Vagina (tissue), 2 donors: ENCODE results near the gene CPZ. TPM values are rescaled to one million over a fixed set of nuclear protein-coding genes. Genes with fewer than 3 reads are reported as not detected.

Experiments used
- DNase-seq, 2 donors: peaks; one replicate each; pipeline ENCODE4 v3.0.0-alpha.2; 2017; ENCODE audit errors: extremely low spot score in 2 of 2
- H3K27ac ChIP-seq: fragments of 200-600 bp; sonication (generic); one replicate; pipeline ENCODE4 v1.5.1; 2019
- H3K27me3 ChIP-seq: fragments of 200-600 bp; sonication (generic); one replicate; pipeline ENCODE4 v1.5.1; 2019
- H3K36me3 ChIP-seq, 2 donors: fragments of 200-600 bp; sonication (generic); one replicate each; pipeline ENCODE4 v1.5.1; 2017 to 2019
- H3K4me1 ChIP-seq: fragments of 200-600 bp; sonication (generic); one replicate; pipeline ENCODE4 v1.5.1; 2019
- H3K4me3 ChIP-seq, 2 donors: fragments of 200-600 bp; sonication (generic); 1 replicate in 1 of 2; 2 replicates in 1 of 2; pipeline ENCODE4 v1.5.1; 2016 to 2019
- H3K9me3 ChIP-seq: fragments of 200-600 bp; sonication (generic); one replicate; pipeline ENCODE4 v1.5.1; 2019
- CTCF ChIP-seq, 3 experiments: fragments of 450-650 bp in 2 of 3; fragments of 200-600 bp in 1 of 3; sonication (generic) in 1 of 3; IDR thresholded peaks; one replicate each; pipeline ENCODE4 v1.5.1; 2017 to 2019; ENCODE audit warnings: antibody characterized with exemption in 3 of 3, mild to moderate bottlenecking in 2 of 3, moderate library complexity in 2 of 3
- POLR2A ChIP-seq, 2 donors: fragments of 450-650 bp; IDR thresholded peaks; one replicate each; pipeline ENCODE4 v1.6.1; 2017; ENCODE audit warnings: antibody characterized with exemption in 2 of 2, mild to moderate bottlenecking in 2 of 2, moderate library complexity in 2 of 2
- POLR2AphosphoS5 ChIP-seq, 2 donors: sonication (generic); formaldehyde crosslinking; IDR thresholded peaks; one replicate each; pipeline ENCODE4 v1.9.0; 2017; ENCODE audit warnings: antibody characterized with exemption in 2 of 2, mild to moderate bottlenecking in 2 of 2, low read depth in 1 of 2; ENCODE audit not compliant: insufficient read depth in 1 of 2
- intact Hi-C: fragments of 100-400 bp; cut with DNase I; formaldehyde crosslinking; loops from one replicate; pipeline ENCODE4 v1.15.1; 2023
- total RNA-seq: library from RNA; depleted of rRNA; stranded (reverse); fragments of >200 nt; gene quantifications from one replicate; pipeline ENCODE4 v1.2.3, GENCODE V29; 2016

CPZ gene
- total RNA-seq, 1 donor from 2014 or later = 26.3 TPM

- Histone ChIP-seq H3K4me1 (no peaks in the 10 kb centered on the region), H3K4me3 (no peak overlapping the region), H3K9me3 (no peaks in the 10 kb centered on the region), H3K27ac (no peak overlapping the region), H3K27me3 (no peaks in the 10 kb centered on the region), H3K36me3 (no peaks in the 10 kb centered on the region)
- DNase-seq = no peak
- intact Hi-C loops = no loop called here
- TF ChIP-seq POLR2A (IDR thresholded peaks at IDR 0.05) (no peak), POLR2AphosphoS5 (IDR thresholded peaks at IDR 0.05; ENCODE audit: insufficient read depth in 1 of 2, low read depth in 1 of 2) (no peak), CTCF (IDR thresholded peaks at IDR 0.05) (no peak)
Measured at GRCh38 chr4:8665406-8666360, 73.1 kb downstream of the CPZ start.

GRCh38 chr4:8666581-8666980 lies 74.0 kb downstream of the CPZ start:
- Histone ChIP-seq H3K4me3 (no peak overlapping the region), H3K4me1 (no peaks in the 10 kb centered on the region), H3K27me3 (no peaks in the 10 kb centered on the region), H3K9me3 (no peaks in the 10 kb centered on the region), H3K27ac (no peak overlapping the region), H3K36me3 (no peaks in the 10 kb centered on the region)
- intact Hi-C loops = no loop called here
- DNase-seq = no peak
- TF ChIP-seq POLR2A (IDR thresholded peaks at IDR 0.05) = no peak
- no peak for TF ChIP-seq POLR2AphosphoS5 (IDR thresholded peaks at IDR 0.05; ENCODE audit: insufficient read depth in 1 of 2, low read depth in 1 of 2)
- no peak for TF ChIP-seq CTCF (IDR thresholded peaks at IDR 0.05)

Other genes starting within 250 kb of the CPZ start
- gene ACOX3, start 152.0 kb upstream of the CPZ start, total RNA-seq = 46.9 TPM
- 19.2 TPM for gene TRMT44, start 152.0 kb upstream of the CPZ start, total RNA-seq
- 23.1 TPM for gene GPR78, start 12.4 kb upstream of the CPZ start, total RNA-seq